IMR-90 (cell line): Measurements from ENCODE around the gene GRB10. TPM values are rescaled to one million over a fixed set of nuclear protein-coding genes. Genes with fewer than 3 reads are reported as not detected.

Experiments
- polyA plus RNA-seq, 3 experiments: library from polyadenylated mRNA; depleted of rRNA; stranded (reverse); fragments of >200 nt; gene quantifications; 2 replicates each; pipeline ENCODE4 v1.2.3, GENCODE V29; 2012; ENCODE audit warnings: low replicate concordance in 1 of 3
- total RNA-seq: library from RNA; depleted of rRNA; stranded (reverse); fragments of >200 nt; gene quantifications from 2 replicates; pipeline ENCODE4 v1.2.3, GENCODE V29; 2012; rRNA removed

GRB10 gene
- total and polyA plus RNA-seq, 2 of the 4 experiments (the other 2 are of a cell fraction) = 6.3 to 15.1 TPM

Other genes starting within 250 kb of the GRB10 start
- not detected in 2 replicates for gene DDC, start 217.5 kb downstream of the GRB10 start, total RNA-seq
- gene DDC, start 217.5 kb downstream of the GRB10 start, polyA plus RNA-seq (2012; rRNA removed) = not detected in 2 replicates